Ectodermal cell (in vitro differentiated cells): Measurements from ENCODE around the gene FAM83E.
"Not testable (repeated sequence)": the region's sequence is repeated elsewhere in the genome, so short reads cannot be mapped to it uniquely, and the experiment has no call there.

Source experiments
- H3K27ac ChIP-seq: 2 replicates; pipeline ENCODE4 v1.7.0; 2013; ENCODE audit warnings: mild to moderate bottlenecking, low read depth, low read length; ENCODE audit not compliant: insufficient read depth, poor library complexity, severe bottlenecking
- H3K27me3 ChIP-seq: 2 replicates; pipeline ENCODE4 v1.7.0; 2013; ENCODE audit warnings: mild to moderate bottlenecking, low read length; ENCODE audit not compliant: insufficient read depth, control insufficient read depth, poor library complexity, severe bottlenecking
- H3K36me3 ChIP-seq: one replicate; pipeline ENCODE4 v1.7.0; 2013; ENCODE audit warnings: low read length; ENCODE audit not compliant: control insufficient read depth, insufficient read depth
- H3K4me1 ChIP-seq: one replicate; pipeline ENCODE4 v1.7.0; 2013; ENCODE audit warnings: low read length; ENCODE audit not compliant: control insufficient read depth, insufficient read depth
- H3K4me3 ChIP-seq: 2 replicates; pipeline ENCODE4 v1.7.0; 2013; ENCODE audit warnings: low read depth, low read length, control low read depth; ENCODE audit not compliant: insufficient read depth
- H3K9me3 ChIP-seq: 2 replicates; pipeline ENCODE4 v1.7.0; 2013; ENCODE audit warnings: mild to moderate bottlenecking, low read length, moderate library complexity; ENCODE audit not compliant: control insufficient read depth
- WGBS, 2 experiments: methylation state at CpG; one replicate each; pipeline ENCODE4 v1.1.7; 2013; ENCODE audit warnings: missing lambda C conversion rate in 2 of 2; 5-methylcytosine and 5-hydroxymethylcytosine counted together

FAM83E gene

DNA sequence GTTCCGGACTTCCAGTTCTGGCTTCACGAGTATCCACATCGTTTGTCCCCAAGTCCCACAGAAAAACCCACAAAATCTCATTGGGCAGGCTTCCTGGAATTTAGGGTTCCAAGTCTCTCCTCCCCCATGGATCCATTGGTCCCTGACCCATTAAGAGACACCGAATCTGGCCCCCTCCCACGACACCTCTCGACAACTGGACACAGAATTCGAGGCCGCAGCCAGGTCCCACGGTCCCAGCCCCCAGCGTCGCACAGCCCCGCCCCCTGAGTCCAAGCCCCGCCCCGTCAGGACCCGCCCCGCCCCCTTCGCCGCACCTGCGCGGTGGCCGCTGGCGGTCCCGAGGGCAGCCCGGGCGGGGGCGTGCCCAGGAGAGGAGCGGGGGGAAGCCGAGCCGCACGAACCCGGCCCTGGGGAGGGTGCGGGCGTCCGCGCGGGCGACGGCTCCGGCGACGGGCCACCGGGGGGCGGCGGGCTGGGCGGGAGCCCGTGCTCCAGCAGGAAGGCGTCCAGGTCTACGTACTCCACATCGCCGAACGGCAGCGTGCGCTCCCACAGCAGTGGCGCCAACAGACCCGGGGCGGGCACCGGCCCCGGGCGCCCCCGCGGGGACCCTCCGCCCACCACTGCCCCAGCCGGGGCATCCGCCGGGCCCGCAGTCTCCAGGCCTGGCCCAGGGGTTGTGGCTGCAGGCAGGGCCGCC lies 20.5 kb upstream of the FAM83E start:
- Histone ChIP-seq H3K4me3 (peak overlapping the region; percentile 75), H3K9me3 (no peaks in the 10 kb centered on the region), H3K27me3 (peaks cover 10% of the 10 kb centered on the region), H3K36me3 (no peaks in the 10 kb centered on the region), H3K4me1 (peaks cover 20% of the 10 kb centered on the region), H3K27ac (peak overlapping the region; percentile 74)
- 2% methylated on average over 67 of the region's 67 CpGs for WGBS, 2 experiments

- H3K27ac ChIP-seq: peak overlapping the region; percentile 74
- peaks cover 25% of the 10 kb centered on the region for H3K4me1 ChIP-seq
- peak overlapping the region; percentile 75 for H3K4me3 ChIP-seq
- peaks cover 10% of the 10 kb centered on the region for H3K27me3 ChIP-seq
- no peaks in the 10 kb centered on the region for H3K36me3 ChIP-seq
- no peaks in the 10 kb centered on the region for H3K9me3 ChIP-seq
- 10 to 11% methylated on average over 37 of the region's 37 CpGs for WGBS, 2 experiments
These were observed 19.8 kb upstream of the FAM83E start for GRCh38 chr19:48634424-48635262.

DNA sequence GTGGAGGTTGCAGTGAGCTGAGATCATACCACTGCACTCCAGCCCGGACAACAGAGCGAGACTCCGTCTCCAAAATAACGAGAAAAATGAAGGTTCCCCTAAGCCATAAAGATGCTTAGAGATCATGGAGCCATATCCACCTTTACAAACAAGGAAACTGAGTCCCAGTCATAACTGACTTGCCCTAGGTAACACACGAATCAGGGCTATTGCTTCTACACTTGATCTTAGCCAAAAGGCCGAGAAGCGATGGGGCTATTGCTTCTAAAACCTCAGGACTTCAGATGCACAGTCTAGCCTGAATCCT lies 19.1 kb upstream of the FAM83E start:
- Histone ChIP-seq H3K27me3 (peaks cover 10% of the 10 kb centered on the region), H3K4me1 (peaks cover 29% of the 10 kb centered on the region), H3K36me3 (no peaks in the 10 kb centered on the region), H3K9me3 (no peaks in the 10 kb centered on the region), H3K4me3 (peak overlapping the region; percentile 20), H3K27ac (peak overlapping the region; percentile 57)
- WGBS, 2 experiments: 83 to 90% methylated on average over 7 of the region's 7 CpGs

GRCh38 chr19:48633148-48634035 lies 18.5 kb upstream of the FAM83E start:
- 90 to 94% methylated on average over 22 of the region's 22 CpGs for WGBS, 2 experiments
- H3K4me1 ChIP-seq: peaks cover 23% of the 10 kb centered on the region
- no peak overlapping the region for H3K4me3 ChIP-seq
- no peaks in the 10 kb centered on the region for H3K36me3 ChIP-seq
- H3K27ac ChIP-seq: no peak overlapping the region
- no peaks in the 10 kb centered on the region for H3K9me3 ChIP-seq
- H3K27me3 ChIP-seq: peaks cover 10% of the 10 kb centered on the region

GRCh38 chr19:48632692-48633147 lies 17.8 kb upstream of the FAM83E start:
- Histone ChIP-seq H3K4me1 (peaks cover 22% of the 10 kb centered on the region), H3K27me3 (peaks cover 10% of the 10 kb centered on the region), H3K36me3 (no peaks in the 10 kb centered on the region), H3K9me3 (no peaks in the 10 kb centered on the region), H3K4me3 (no peak overlapping the region), H3K27ac (no peak overlapping the region)

DNA sequence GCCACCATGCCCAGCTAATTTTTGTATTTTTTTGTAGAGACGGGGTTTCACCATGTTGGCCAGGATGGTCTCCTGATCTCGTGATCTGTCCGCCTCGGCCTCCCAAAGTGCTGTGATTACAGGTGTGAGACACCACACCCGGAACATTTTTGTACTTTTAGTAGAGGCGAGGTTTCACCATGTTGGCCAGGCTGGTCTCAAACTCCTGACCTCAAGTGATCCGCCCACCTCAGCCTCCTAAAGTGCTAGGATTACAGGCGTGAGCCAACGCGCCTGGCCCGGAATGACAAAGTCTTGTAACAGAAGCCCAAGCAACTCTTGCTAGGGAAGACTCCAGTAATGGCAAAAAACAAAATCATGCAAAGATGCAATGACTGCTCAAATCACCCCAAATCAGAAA lies 17.4 kb upstream of the FAM83E start:
- H3K27ac ChIP-seq, H3K36me3 ChIP-seq, H3K4me3 ChIP-seq, H3K9me3 ChIP-seq: not testable (repeated sequence)
- Histone ChIP-seq H3K4me1 (peaks cover 22% of the 10 kb centered on the region), H3K27me3 (peaks cover 10% of the 10 kb centered on the region)
- 92 to 95% methylated on average over 11 of the region's 11 CpGs for WGBS, 2 experiments

DNA sequence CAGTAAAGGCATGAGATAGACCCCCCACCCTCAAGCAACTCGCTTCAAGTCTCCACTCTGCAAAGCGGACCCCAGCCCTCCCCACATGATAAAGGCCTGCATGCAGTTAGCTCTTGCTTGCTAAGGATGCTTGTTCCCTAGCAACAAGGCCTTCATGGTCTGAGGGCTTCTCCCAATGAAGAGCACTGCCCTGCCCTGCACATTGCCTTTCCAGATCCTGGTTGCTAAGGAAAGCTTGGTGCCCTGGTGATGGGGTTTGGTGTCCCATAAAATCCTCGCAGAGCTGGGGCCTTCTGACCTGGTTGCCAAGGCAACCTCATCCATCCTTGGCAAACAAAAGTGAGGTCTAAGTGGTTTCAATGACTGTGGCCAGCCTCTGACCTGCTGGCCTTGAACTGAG lies 16.3 kb upstream of the FAM83E start:
- Histone ChIP-seq H3K9me3 (no peaks in the 10 kb centered on the region), H3K4me1 (peaks cover 22% of the 10 kb centered on the region), H3K36me3 (no peaks in the 10 kb centered on the region), H3K27me3 (peaks cover 6% of the 10 kb centered on the region), H3K27ac (peak overlapping the region; percentile 91), H3K4me3 (no peak overlapping the region)
- WGBS, 2 experiments: 76 to 78% methylated on average over 3 of the region's 3 CpGs

DNA sequence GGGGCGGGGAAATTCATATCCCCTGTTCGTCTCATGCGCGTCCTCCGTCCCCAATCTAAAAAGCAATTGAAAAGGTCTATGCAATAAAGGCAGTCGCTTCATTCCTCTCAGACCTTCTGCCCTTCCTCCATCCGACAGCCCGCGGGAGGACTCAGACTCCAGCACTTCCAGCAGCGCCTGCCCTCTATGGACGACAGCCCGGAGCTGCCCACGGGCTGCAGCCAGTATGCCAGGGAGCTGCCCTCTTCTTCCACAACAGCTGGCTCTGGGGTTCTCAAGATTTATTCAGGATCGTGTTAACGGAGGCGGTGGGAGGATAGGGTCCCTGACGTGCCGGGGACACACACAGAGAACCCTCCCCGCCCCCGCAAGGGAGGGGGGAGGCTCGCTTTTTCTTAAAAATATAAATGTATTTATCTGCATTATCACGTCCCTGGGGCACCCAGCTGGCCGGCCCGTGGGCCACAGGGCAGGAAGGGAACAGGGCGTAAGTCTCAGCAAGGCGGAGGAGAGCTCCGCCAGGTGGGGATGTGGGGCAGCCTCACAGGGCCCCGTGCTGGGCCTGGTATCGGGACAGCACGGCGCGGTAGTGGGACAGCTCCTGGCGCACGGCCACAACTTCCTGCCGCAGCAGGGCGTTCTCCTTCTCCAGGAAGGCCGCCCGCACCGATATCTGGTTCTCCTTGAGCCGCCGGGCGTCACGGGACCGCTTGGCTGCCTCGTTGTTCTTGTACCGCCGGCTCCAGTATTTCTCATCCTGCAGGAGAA lies 15.6 kb upstream of the FAM83E start:
- peak overlapping the region; percentile 91 for H3K27ac ChIP-seq
- H3K9me3 ChIP-seq: no peaks in the 10 kb centered on the region
- WGBS, 2 experiments: 9% methylated on average over 44 to 47 of the region's 47 CpGs
- H3K4me1 ChIP-seq: peaks cover 23% of the 10 kb centered on the region
- no peaks in the 10 kb centered on the region for H3K27me3 ChIP-seq
- no peaks in the 10 kb centered on the region for H3K36me3 ChIP-seq
- H3K4me3 ChIP-seq: peak overlapping the region; percentile 21

DNA sequence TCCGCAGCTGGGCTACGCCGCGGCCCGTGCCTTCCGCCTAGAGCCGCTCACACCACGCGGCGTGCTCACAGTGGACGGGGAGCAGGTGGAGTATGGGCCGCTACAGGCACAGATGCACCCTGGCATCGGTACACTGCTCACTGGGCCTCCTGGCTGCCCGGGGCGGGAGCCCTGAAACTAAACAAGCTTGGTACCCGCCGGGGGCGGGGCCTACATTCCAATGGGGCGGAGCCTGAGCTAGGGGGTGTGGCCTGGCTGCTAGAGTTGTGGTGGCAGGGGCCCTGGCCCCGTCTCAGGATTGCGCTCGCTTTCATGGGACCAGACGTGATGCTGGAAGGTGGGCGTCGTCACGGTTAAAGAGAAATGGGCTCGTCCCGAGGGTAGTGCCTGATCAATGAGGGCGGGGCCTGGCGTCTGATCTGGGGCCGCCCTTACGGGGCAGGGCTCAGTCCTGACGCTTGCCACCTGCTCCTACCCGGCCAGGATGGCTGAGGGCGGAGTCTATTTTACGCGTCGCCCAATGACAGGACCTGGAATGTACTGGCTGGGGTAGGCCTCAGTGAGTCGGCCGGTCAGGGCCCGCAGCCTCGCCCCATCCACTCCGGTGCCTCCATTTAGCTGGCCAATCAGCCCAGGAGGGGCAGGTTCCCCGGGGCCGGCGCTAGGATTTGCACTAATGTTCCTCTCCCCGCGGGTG lies 14.9 kb upstream of the FAM83E start:
- peak overlapping the region; percentile 21 for H3K4me3 ChIP-seq
- no peaks in the 10 kb centered on the region for H3K27me3 ChIP-seq
- H3K36me3 ChIP-seq: no peaks in the 10 kb centered on the region
- peak overlapping the region; percentile 91 for H3K27ac ChIP-seq
- H3K9me3 ChIP-seq: no peaks in the 10 kb centered on the region
- 28 to 30% methylated on average over 48 of the region's 48 CpGs for WGBS, 2 experiments
- peaks cover 25% of the 10 kb centered on the region for H3K4me1 ChIP-seq
